Measurements from ENCODE around the gene SLC22A2.

DNA sequence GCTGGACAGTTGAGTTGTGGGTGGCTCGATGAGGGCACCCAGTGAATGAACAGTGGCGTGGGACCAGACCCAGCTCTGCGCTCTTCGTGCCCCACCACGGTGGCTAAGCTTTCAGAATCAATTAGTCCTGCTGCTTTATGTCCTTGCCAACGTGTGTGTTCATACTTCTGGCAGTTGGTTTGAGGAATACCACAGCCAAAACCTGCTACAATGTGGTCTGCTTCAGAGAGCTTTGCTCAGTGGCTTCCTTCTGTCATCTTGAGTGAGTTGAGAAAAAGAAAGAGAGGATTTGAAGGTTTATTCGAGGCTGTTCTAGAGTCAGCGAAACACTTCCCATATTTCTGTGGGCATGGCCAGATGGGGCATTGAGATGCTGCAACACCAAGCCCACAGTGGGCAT lies 39.5 kb upstream of the SLC22A2 start:
- no peak for TF ChIP-seq EZH2 (IDR thresholded peaks at IDR 0.05; ENCODE audit: low read depth, unreplicated experiment)
- TF ChIP-seq, protein P1, sequence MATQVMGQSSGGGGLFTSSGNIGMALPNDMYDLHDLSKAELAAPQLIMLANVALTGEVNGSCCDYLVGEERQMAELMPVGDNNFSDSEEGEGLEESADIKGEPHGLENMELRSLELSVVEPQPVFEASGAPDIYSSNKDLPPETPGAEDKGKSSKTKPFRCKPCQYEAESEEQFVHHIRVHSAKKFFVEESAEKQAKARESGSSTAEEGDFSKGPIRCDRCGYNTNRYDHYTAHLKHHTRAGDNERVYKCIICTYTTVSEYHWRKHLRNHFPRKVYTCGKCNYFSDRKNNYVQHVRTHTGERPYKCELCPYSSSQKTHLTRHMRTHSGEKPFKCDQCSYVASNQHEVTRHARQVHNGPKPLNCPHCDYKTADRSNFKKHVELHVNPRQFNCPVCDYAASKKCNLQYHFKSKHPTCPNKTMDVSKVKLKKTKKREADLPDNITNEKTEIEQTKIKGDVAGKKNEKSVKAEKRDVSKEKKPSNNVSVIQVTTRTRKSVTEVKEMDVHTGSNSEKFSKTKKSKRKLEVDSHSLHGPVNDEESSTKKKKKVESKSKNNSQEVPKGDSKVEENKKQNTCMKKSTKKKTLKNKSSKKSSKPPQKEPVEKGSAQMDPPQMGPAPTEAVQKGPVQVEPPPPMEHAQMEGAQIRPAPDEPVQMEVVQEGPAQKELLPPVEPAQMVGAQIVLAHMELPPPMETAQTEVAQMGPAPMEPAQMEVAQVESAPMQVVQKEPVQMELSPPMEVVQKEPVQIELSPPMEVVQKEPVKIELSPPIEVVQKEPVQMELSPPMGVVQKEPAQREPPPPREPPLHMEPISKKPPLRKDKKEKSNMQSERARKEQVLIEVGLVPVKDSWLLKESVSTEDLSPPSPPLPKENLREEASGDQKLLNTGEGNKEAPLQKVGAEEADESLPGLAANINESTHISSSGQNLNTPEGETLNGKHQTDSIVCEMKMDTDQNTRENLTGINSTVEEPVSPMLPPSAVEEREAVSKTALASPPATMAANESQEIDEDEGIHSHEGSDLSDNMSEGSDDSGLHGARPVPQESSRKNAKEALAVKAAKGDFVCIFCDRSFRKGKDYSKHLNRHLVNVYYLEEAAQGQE (IDR thresholded peaks at IDR 0.05; ENCODE audit: unreplicated experiment), result no peak
- no peak for TF ChIP-seq EZH2phosphoT487 (IDR thresholded peaks at IDR 0.05; ENCODE audit: unreplicated experiment)
- no peak for TF ChIP-seq POLR2AphosphoS5 (IDR thresholded peaks at IDR 0.05; ENCODE audit: low read depth)
- TF ChIP-seq, protein P2, sequence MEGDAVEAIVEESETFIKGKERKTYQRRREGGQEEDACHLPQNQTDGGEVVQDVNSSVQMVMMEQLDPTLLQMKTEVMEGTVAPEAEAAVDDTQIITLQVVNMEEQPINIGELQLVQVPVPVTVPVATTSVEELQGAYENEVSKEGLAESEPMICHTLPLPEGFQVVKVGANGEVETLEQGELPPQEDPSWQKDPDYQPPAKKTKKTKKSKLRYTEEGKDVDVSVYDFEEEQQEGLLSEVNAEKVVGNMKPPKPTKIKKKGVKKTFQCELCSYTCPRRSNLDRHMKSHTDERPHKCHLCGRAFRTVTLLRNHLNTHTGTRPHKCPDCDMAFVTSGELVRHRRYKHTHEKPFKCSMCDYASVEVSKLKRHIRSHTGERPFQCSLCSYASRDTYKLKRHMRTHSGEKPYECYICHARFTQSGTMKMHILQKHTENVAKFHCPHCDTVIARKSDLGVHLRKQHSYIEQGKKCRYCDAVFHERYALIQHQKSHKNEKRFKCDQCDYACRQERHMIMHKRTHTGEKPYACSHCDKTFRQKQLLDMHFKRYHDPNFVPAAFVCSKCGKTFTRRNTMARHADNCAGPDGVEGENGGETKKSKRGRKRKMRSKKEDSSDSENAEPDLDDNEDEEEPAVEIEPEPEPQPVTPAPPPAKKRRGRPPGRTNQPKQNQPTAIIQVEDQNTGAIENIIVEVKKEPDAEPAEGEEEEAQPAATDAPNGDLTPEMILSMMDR (conservative IDR thresholded peaks at IDR 0.05; ENCODE audit: low read depth in 2 of 2), result no peak
- TF ChIP-seq ZNF331 (CRISPR knock-in tag; IDR thresholded peaks at IDR 0.05; ENCODE audit: low read depth), result no peak
- TF ChIP-seq, protein P3, sequence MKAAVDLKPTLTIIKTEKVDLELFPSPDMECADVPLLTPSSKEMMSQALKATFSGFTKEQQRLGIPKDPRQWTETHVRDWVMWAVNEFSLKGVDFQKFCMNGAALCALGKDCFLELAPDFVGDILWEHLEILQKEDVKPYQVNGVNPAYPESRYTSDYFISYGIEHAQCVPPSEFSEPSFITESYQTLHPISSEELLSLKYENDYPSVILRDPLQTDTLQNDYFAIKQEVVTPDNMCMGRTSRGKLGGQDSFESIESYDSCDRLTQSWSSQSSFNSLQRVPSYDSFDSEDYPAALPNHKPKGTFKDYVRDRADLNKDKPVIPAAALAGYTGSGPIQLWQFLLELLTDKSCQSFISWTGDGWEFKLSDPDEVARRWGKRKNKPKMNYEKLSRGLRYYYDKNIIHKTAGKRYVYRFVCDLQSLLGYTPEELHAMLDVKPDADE (IDR thresholded peaks at IDR 0.05), result no peak

Measured in GM23338 (cell line).